ENCODE data around the gene PMM1. TPM values are rescaled to one million over a fixed set of nuclear protein-coding genes. Genes with fewer than 3 reads are reported as not detected.
"Not testable (repeated sequence)": the region's sequence is repeated elsewhere in the genome, so short reads cannot be mapped to it uniquely, and the experiment has no call there.

The PMM1 gene
- total and polyA plus RNA-seq, 9 donors = 19.9 to 76.6 (median 55.7) TPM

DNA sequence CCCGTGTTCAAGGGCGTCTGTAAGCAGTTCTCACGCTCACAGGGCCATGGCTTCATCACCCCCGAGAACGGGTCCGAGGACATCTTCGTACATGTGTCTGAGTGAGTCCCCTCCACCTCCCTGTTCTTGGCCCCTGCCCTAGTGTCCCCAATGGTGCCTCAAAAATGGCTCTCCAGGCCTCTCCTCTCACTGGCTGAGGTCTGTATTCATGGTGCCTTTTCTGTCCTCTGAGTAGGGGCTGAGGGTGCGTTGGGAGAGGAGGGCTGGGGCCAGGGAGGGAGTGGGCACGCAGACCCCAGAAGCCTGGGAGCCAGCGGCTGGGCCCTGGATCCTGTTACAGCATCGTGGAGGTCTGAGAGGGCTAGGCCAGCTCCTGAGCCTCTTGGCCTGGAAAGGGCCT lies 16.0 kb downstream of the PMM1 start:
- intact Hi-C loops (cut with DNase I) = no loop called here
- H3K4me3 ChIP-seq = no peak overlapping the region
- peak overlapping the region in 1 of 2 donors; percentile 15 for H3K27ac ChIP-seq
- 79 to 89% (median 81%) methylated on average over 11 of the region's 11 CpGs for WGBS, 3 donors
- H3K36me3 ChIP-seq = no peaks in the 10 kb centered on the region
- peak in 2 of 5 donors; percentile 27 to 41 for DNase-seq
- no peaks in the 10 kb centered on the region for H3K9me3 ChIP-seq
- TF ChIP-seq, protein P1, sequence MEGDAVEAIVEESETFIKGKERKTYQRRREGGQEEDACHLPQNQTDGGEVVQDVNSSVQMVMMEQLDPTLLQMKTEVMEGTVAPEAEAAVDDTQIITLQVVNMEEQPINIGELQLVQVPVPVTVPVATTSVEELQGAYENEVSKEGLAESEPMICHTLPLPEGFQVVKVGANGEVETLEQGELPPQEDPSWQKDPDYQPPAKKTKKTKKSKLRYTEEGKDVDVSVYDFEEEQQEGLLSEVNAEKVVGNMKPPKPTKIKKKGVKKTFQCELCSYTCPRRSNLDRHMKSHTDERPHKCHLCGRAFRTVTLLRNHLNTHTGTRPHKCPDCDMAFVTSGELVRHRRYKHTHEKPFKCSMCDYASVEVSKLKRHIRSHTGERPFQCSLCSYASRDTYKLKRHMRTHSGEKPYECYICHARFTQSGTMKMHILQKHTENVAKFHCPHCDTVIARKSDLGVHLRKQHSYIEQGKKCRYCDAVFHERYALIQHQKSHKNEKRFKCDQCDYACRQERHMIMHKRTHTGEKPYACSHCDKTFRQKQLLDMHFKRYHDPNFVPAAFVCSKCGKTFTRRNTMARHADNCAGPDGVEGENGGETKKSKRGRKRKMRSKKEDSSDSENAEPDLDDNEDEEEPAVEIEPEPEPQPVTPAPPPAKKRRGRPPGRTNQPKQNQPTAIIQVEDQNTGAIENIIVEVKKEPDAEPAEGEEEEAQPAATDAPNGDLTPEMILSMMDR (IDR thresholded peaks at IDR 0.05) = no peak
- TF ChIP-seq EP300 (IDR thresholded peaks at IDR 0.05) (no peak), POLR2A (IDR thresholded peaks at IDR 0.05) (no peak)
- H3K4me1 ChIP-seq (ENCODE audit: insufficient read depth) = peaks cover 10% of the 10 kb centered on the region
- H3K27me3 ChIP-seq = no peaks in the 10 kb centered on the region

DNA sequence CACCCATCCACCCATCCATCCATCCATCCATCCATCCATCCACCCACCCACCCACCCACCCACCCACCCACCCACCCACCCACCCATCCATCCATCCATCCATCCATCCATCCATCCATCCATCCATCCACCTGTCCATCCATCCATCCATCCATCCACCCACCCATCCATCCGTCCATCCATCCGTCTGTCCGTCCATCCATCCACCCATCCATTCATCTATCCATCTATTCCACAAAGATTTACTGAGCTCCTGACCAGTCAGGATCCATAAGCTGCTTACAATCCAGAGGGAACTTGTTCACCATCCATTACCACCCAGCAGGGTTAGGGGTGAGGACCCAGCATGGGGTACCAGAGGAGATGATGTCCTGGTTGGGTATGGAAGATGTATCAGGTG lies 17.3 kb downstream of the PMM1 start:
- DNase-seq; H3K36me3 ChIP-seq; H3K9me3 ChIP-seq; H3K27me3 ChIP-seq; intact Hi-C loops (cut with DNase I); H3K4me3 ChIP-seq; H3K27ac ChIP-seq: not testable (repeated sequence)
- 96 to 98% (median 97%) methylated on average over 3 of the region's 3 CpGs for WGBS, 3 donors
- H3K4me1 ChIP-seq (ENCODE audit: insufficient read depth) = peaks cover 17% of the 10 kb centered on the region

DNA sequence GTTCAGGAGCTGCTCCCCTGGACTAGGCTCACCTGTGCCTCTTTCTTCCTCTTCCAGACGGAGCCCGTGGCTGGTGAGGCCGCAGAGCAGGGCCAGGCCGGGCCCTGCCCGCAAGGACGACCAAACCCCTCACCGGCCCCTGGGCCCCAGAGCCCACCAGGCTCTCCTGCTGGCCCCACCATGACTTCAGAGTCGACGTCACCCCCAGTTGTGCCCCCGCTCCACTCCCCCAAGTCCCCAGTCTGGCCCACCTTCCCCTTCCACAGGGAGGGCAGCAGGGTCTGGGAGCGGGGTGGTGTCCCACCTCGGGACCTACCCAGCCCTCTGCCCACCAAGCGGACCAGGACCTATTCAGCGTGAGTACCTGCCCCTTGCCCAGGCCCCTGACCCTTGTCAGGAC lies 17.9 kb downstream of the PMM1 start:
- no peak for DNase-seq
- no peaks in the 10 kb centered on the region for H3K27me3 ChIP-seq
- H3K4me1 ChIP-seq (ENCODE audit: insufficient read depth) = peaks cover 18% of the 10 kb centered on the region
- intact Hi-C loops (cut with DNase I) = no loop called here
- no peaks in the 10 kb centered on the region for H3K9me3 ChIP-seq
- no peaks in the 10 kb centered on the region for H3K36me3 ChIP-seq
- H3K4me3 ChIP-seq = no peak overlapping the region
- H3K27ac ChIP-seq = no peak overlapping the region
- 85 to 94% (median 91%) methylated on average over 13 to 14 of the region's 14 CpGs for WGBS, 3 donors
- TF ChIP-seq, protein P1 (IDR thresholded peaks at IDR 0.05) = no peak
- TF ChIP-seq EP300 (IDR thresholded peaks at IDR 0.05) (no peak), POLR2A (IDR thresholded peaks at IDR 0.05) (no peak)

- WGBS, 3 donors = 67 to 77% (median 71%) methylated on average over 3 of the region's 3 CpGs
- Histone ChIP-seq H3K9me3 (no peaks in the 10 kb centered on the region), H3K36me3 (no peaks in the 10 kb centered on the region), H3K4me3 (no peak overlapping the region), H3K27ac (no peak overlapping the region), H3K4me1 (ENCODE audit: insufficient read depth) (peaks cover 22% of the 10 kb centered on the region), H3K27me3 (no peaks in the 10 kb centered on the region)
- no peak for DNase-seq
- TF ChIP-seq, protein P1 (IDR thresholded peaks at IDR 0.05) = no peak
- TF ChIP-seq POLR2A (IDR thresholded peaks at IDR 0.05) = no peak
- no peak for TF ChIP-seq EP300 (IDR thresholded peaks at IDR 0.05)
- intact Hi-C loops (cut with DNase I) = no loop called here
Measured at GRCh38 chr22:41570221-41570620, 19.4 kb downstream of the PMM1 start.

- Histone ChIP-seq H3K27ac (peak overlapping the region; percentile 35 to 98), H3K27me3 (no peaks in the 10 kb centered on the region), H3K4me1 (ENCODE audit: insufficient read depth) (peaks cover 19% of the 10 kb centered on the region), H3K36me3 (no peaks in the 10 kb centered on the region), H3K4me3 (no peak overlapping the region), H3K9me3 (no peaks in the 10 kb centered on the region)
- intact Hi-C loops (cut with DNase I) = no loop called here
- WGBS, 3 donors = 73 to 81% (median 78%) methylated on average over 7 of the region's 7 CpGs
- no peak for DNase-seq
- TF ChIP-seq EP300 (IDR thresholded peaks at IDR 0.05) (no peak), POLR2A (IDR thresholded peaks at IDR 0.05) (no peak)
Measured at GRCh38 chr22:41568811-41569210, 20.8 kb downstream of the PMM1 start.

- WGBS, 3 donors = 34 to 46% (median 39%) methylated on average over 3 of the region's 3 CpGs
- DNase-seq = peak in 1 of 5 donors; percentile 45
- intact Hi-C loops (cut with DNase I) = no loop called here
- Histone ChIP-seq H3K9me3 (no peaks in the 10 kb centered on the region), H3K4me3 (no peak overlapping the region), H3K4me1 (ENCODE audit: insufficient read depth) (peaks cover 27% of the 10 kb centered on the region), H3K36me3 (no peaks in the 10 kb centered on the region), H3K27me3 (no peaks in the 10 kb centered on the region), H3K27ac (peak overlapping the region; percentile 65 to 98)
- TF ChIP-seq, protein P1 (IDR thresholded peaks at IDR 0.05) = no peak
- no peak for TF ChIP-seq POLR2A (IDR thresholded peaks at IDR 0.05)
- no peak for TF ChIP-seq EP300 (IDR thresholded peaks at IDR 0.05)
Measured at GRCh38 chr22:41567512-41567768, 22.2 kb downstream of the PMM1 start.
